PFSK-1 (cell line): ENCODE results near the gene DLL3.

ENCODE experiments used
- FOXP2 ChIP-seq: optimal IDR thresholded peaks from 2 replicates; pipeline ENCODE3; 2011; ENCODE audit warnings: borderline replicate concordance, control low read depth, inconsistent platforms; ENCODE audit not compliant: insufficient read depth; ENCODE audit errors: extremely low read length, extremely low read depth
- POLR2AphosphoS5 ChIP-seq: IDR thresholded peaks from 2 replicates; pipeline ENCODE4 v1.6.1; 2012; ENCODE audit warnings: low read depth, mild to moderate bottlenecking, control low read depth, low read length, moderate library complexity
- REST ChIP-seq, 2 experiments: IDR thresholded peaks; 2 replicates each; pipeline versions ENCODE4 v1.6.1 to v1.8.0; 2011 to 2012; ENCODE audit warnings: low read depth in 2 of 2, low read length in 2 of 2, control low read depth in 1 of 2, inconsistent platforms in 1 of 2, mild to moderate bottlenecking in 1 of 2, moderate library complexity in 1 of 2; ENCODE audit not compliant: insufficient read depth in 1 of 2
- SIN3A ChIP-seq: IDR thresholded peaks from 2 replicates; pipeline ENCODE4 v1.6.1; 2012; ENCODE audit warnings: mild to moderate bottlenecking, low read length, moderate library complexity, borderline replicate concordance; ENCODE audit not compliant: insufficient read depth
- TAF1 ChIP-seq: IDR thresholded peaks from 2 replicates; pipeline ENCODE4 v1.6.1; 2012; ENCODE audit warnings: low read length, control low read depth, borderline replicate concordance; ENCODE audit not compliant: insufficient read depth

Gene DLL3

DNA sequence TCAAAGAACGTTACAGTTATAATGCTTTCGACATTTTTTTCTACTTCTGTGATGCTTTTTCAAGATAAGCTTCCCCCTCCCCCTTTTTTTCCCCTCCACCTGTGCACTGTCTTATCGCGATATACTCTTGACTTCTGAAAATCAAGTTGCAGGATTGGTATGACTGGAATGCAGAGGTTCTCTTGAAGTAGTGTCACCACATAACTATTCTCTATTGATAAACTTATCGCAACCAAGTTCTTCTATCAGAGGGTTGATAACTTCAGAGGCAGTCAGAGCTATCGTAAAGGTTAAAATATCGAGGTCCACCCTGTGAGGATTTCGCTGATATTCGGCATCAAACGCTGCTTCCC lies 40.4 kb downstream of the DLL3 start:
- no peak for TF ChIP-seq TAF1
- TF ChIP-seq REST (IDR thresholded peaks at IDR 0.05; ENCODE audit: insufficient read depth in 1 of 2, low read depth in 2 of 2, low read length in 2 of 2): no peak

DNA sequence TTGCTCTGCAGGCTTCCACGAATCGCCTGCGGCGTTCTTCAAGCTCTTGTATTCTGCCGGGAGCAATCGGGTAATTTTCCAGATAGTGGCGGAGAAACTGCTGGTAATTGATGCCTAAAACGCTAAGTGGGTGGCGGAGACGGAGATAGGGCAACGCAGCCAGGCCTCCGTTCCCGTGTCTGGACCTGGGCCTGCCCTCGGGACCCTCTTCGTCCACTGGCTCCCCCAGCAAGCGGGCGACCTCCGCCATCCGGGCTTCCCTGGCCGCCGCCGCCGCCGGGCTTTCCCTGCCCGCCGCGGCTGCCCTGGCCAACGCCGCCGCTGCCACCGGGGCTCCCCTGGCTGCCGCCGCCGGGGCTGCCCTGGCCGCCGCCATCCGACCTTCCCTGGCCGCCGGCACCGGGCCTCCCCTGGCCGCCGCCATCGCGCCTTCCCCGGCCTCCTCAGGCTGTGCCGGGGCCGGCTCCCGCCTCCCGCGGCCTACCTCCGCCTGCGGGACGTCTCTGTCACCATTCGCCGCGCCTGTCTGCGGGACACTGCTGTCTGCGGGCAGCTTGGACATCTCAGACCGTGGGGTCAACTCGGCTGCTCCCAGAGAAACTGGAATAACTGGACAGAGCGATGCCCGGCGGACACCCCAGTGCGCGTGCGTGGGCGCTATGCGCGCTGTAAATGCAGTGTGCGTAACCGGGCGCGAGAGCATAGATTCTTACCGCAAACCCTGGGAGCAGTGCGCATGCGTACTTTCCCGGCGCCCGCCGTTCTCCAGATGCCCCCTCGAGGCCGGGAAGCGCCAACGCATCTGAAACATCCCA lies 41.0 kb downstream of the DLL3 start, which contains the start of gene EID2:
Gene EID2, minus strand, starts transcription at position 644 of the 815 bp plus-strand sequence. Its CDS starts 82 bp downstream, at position 562.
- TF ChIP-seq TAF1 (peak; percentile 87; the same call in 1 of the 2 replicates), FOXP2 (no peak), SIN3A (0 out of 2 replicates have a peak, but pooled peaks have one; percentile 37), REST (IDR thresholded peaks at IDR 0.05; ENCODE audit: insufficient read depth in 1 of 2, low read depth in 2 of 2, low read length in 2 of 2) (peak in 1 of 2 experiments; percentile 58; a peak in 1 of 4 replicates), POLR2AphosphoS5 (peak; percentile 92)

DNA sequence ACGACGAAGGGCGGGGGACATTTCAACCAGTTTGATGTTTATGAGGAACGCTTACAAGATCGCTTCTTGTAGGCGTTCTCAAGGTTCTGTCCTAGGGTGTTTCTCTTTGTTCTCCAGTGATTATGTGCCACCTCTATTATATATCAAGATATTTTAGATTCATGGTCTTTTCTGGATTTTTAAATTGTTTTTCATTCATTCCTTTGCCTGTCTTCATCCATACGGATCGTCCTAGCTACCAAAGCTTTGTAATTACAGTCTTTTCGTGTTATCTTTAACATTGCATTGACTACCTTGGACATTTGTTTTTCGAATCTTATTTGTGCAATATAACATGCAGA lies 41.6 kb downstream of the DLL3 start:
- TF ChIP-seq SIN3A (no peak), POLR2AphosphoS5 (no peak), TAF1 (no peak), REST (IDR thresholded peaks at IDR 0.05; ENCODE audit: insufficient read depth in 1 of 2, low read depth in 2 of 2, low read length in 2 of 2) (no peak), FOXP2 (no peak)

- TF ChIP-seq REST (IDR thresholded peaks at IDR 0.05; ENCODE audit: insufficient read depth in 1 of 2, low read depth in 2 of 2, low read length in 2 of 2): no peak
- no peak for TF ChIP-seq SIN3A
- no peak for TF ChIP-seq FOXP2
- TF ChIP-seq TAF1: no peak
- TF ChIP-seq POLR2AphosphoS5: no peak
Observed at GRCh38 chr19:39542206-39542605, 43.5 kb downstream of the DLL3 start.

DNA sequence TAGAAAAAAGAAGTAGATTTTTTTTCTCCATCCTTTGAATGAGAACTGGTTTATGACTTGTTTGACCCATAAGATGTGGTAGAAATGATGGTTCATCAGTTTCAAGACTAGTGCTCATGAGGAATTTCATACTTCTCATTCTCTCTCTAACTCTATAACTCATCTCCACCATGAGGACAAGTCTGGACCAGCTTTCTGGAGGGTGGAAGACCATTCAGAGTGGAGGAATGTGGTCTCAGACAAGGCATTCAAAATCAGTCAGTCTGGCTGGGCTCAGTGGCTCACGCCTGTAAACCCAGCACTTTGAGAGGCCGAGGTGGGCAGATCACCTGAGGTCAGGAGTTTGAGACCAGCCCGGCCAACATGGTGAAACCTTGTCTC lies 44.7 kb downstream of the DLL3 start:
- TF ChIP-seq POLR2AphosphoS5: no peak
- no peak for TF ChIP-seq SIN3A
- no peak for TF ChIP-seq FOXP2
- no peak for TF ChIP-seq REST (IDR thresholded peaks at IDR 0.05; ENCODE audit: insufficient read depth in 1 of 2, low read depth in 2 of 2, low read length in 2 of 2)
- TF ChIP-seq TAF1: no peak
